T-helper 17 cell (primary cell): ENCODE results near the gene PTPDC1. TPM values are rescaled to one million over a fixed set of nuclear protein-coding genes. Genes with fewer than 3 reads are reported as not detected.

ENCODE experiments used
- ATAC-seq: fragments of 150-1000 bp; cut with Tn5 transposase; 2 replicates; pipeline ENCODE4 v1.10.0; 2021; ENCODE audit warnings: mild to moderate bottlenecking, moderate library complexity
- DNase-seq, 3 donors: peaks; one replicate each; pipeline versions ENCODE4 v3.0.0 to v3.0.0-alpha.2; 2020 to 2021
- H3K9me3 ChIP-seq: one replicate; pipeline ENCODE4 v1.7.0; 2013; ENCODE audit warnings: low read length, mild to moderate bottlenecking; ENCODE audit not compliant: control insufficient read depth, poor library complexity, severe bottlenecking
- H3K27ac Mint-ChIP-seq: one replicate; pipeline ENCODE4 v1.8.0; 2022; ENCODE audit warnings: mild to moderate bottlenecking, moderate library complexity, mixed read lengths
- H3K27me3 Mint-ChIP-seq: one replicate; pipeline ENCODE4 v1.8.0; 2022; ENCODE audit warnings: mixed read lengths
- H3K36me3 Mint-ChIP-seq: one replicate; pipeline ENCODE4 v1.8.0; 2022; ENCODE audit warnings: low read depth, mixed read lengths
- H3K4me1 Mint-ChIP-seq: one replicate; pipeline ENCODE4 v1.8.0; 2022; ENCODE audit warnings: mild to moderate bottlenecking, mixed read lengths
- H3K4me3 Mint-ChIP-seq: one replicate; pipeline ENCODE4 v1.8.0; 2022; ENCODE audit warnings: mild to moderate bottlenecking, moderate library complexity, mixed read lengths
- total RNA-seq, 4 donors: library from RNA in 2 of 4; stranded (reverse) in 2 of 4; gene quantifications; one replicate each; pipeline ENCODE4 v1.2.3 and lab custom pipeline; 2022 to 2026

Gene PTPDC1
- total RNA-seq, 2 donors from 2014 or later: 2.4 to 2.8 TPM

- Mint-ChIP-seq H3K27ac (no peak overlapping the region), H3K4me3 (no peak overlapping the region), H3K36me3 (no peaks in the 10 kb centered on the region), H3K4me1 (no peaks in the 10 kb centered on the region), H3K27me3 (peaks cover 6% of the 10 kb centered on the region)
- DNase-seq (no peak), ATAC-seq (no peak)
- no peaks in the 10 kb centered on the region for H3K9me3 ChIP-seq
Measured at GRCh38 chr9:94140418-94140780, 56.1 kb downstream of the PTPDC1 start.

DNA sequence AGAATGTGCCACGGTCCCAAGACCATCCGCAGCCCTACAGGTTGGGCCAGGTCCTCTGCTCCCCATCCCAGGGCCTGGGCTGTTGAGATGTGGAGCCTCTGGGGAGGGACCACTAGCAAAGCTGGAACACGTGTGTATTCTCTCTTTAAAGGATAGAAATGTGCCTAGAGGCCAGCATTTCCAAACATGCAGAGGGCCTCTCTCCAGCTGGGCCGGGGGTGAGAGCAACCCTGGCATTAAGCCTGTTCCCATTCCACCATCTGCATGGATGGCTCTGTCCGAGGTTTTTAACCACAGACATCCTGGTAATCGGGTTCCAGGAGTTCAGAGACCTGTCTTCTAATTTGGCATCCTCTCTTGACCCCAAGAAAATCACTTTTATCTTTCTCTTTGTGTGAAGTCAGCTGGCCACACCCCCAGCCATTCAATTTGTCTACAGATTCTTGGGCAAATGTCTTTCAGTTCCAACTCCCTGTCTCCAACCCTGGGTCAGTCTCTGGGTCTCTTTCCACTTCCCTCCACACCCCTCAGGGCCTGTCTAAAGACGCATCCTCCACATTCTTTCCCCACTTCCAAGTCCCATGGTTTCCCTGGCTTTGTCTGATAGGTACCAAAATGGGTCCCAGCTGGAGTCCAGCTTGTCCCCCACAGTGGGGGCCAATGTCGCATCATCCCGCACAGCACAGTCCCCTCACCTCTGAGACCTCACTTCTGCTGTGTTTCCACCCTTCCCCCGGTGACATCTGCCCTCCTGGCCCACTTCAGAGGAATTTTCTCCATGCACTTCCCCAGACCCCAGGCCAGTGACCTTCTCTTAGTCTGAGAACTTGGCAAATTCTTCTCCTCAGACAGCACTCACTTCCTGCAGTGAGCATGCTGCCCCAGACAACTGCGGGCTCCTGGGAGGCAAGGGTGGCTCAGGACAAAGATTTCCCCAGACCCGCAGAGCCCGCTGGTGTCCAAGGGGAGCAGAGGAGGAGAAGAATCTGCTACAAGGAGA, 56.8 kb downstream of the PTPDC1 start:
- Mint-ChIP-seq H3K27ac (no peak overlapping the region), H3K36me3 (no peaks in the 10 kb centered on the region), H3K4me1 (no peaks in the 10 kb centered on the region), H3K4me3 (no peak overlapping the region), H3K27me3 (peaks cover 6% of the 10 kb centered on the region)
- no peak for ATAC-seq
- no peak for DNase-seq
- no peaks in the 10 kb centered on the region for H3K9me3 ChIP-seq

- Mint-ChIP-seq H3K36me3 (no peaks in the 10 kb centered on the region), H3K4me3 (no peak overlapping the region), H3K27me3 (peaks cover 6% of the 10 kb centered on the region), H3K27ac (no peak overlapping the region), H3K4me1 (no peaks in the 10 kb centered on the region)
- DNase-seq (no peak), ATAC-seq (no peak)
- no peaks in the 10 kb centered on the region for H3K9me3 ChIP-seq
Measured at GRCh38 chr9:94142353-94142752, 58.1 kb downstream of the PTPDC1 start.

DNA sequence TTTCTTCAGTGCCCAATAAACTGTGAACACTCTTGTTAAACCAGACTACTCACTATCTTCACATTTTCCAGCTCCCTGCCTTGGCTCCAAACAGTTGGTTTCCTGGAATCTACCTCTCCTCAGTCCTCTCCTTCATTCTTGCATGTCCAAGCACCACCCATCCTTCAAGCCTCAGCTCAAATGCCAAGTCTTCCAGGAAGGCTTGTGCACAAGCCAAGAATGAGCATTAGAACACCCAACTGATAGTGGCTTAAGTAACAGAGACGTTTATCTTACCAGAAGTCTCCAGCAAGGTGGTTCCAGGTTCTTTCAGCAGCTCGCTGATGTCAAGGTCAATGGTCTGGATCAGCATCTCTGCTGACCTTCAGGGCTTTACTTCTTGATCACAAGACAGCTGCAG, 60.1 kb downstream of the PTPDC1 start:
- peaks cover 2% of the 10 kb centered on the region for H3K4me1 Mint-ChIP-seq
- no peak overlapping the region for H3K27ac Mint-ChIP-seq
- H3K36me3 Mint-ChIP-seq: no peaks in the 10 kb centered on the region
- no peaks in the 10 kb centered on the region for H3K9me3 ChIP-seq
- ATAC-seq (no peak), DNase-seq (no peak)
- H3K27me3 Mint-ChIP-seq: peaks cover 6% of the 10 kb centered on the region
- no peak overlapping the region for H3K4me3 Mint-ChIP-seq

- no peak overlapping the region for H3K27ac Mint-ChIP-seq
- no peaks in the 10 kb centered on the region for H3K36me3 Mint-ChIP-seq
- H3K4me1 Mint-ChIP-seq: peaks cover 2% of the 10 kb centered on the region
- no peak for ATAC-seq
- no peaks in the 10 kb centered on the region for H3K9me3 ChIP-seq
- peaks cover 6% of the 10 kb centered on the region for H3K27me3 Mint-ChIP-seq
- DNase-seq: no peak
- no peak overlapping the region for H3K4me3 Mint-ChIP-seq
Measured at GRCh38 chr9:94145640-94146039, 61.4 kb downstream of the PTPDC1 start.

DNA sequence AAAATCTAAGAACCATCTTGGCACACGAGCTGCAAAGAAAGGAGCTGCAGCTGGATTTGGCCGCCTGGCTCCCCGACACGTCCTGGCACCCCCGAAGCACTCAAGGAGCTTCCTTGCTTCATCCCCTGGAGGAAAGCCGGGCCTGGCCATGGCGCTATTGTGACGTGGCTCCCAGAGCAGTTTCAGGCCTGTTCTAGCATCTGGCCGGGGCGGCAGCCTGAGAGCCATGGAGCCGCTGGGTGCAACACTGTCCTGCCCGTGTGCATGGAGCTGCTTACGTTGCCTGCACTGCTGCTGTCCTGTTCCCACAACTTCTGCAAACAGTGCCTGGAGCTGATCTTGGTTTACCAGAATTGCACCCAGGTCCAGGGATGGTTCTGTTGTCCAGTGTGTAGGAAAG, 63.5 kb downstream of the PTPDC1 start:
- no peak for ATAC-seq
- H3K36me3 Mint-ChIP-seq: no peaks in the 10 kb centered on the region
- no peak for DNase-seq
- no peak overlapping the region for H3K4me3 Mint-ChIP-seq
- no peaks in the 10 kb centered on the region for H3K9me3 ChIP-seq
- H3K27ac Mint-ChIP-seq: no peak overlapping the region
- H3K27me3 Mint-ChIP-seq: peaks cover 6% of the 10 kb centered on the region
- H3K4me1 Mint-ChIP-seq: peaks cover 2% of the 10 kb centered on the region

DNA sequence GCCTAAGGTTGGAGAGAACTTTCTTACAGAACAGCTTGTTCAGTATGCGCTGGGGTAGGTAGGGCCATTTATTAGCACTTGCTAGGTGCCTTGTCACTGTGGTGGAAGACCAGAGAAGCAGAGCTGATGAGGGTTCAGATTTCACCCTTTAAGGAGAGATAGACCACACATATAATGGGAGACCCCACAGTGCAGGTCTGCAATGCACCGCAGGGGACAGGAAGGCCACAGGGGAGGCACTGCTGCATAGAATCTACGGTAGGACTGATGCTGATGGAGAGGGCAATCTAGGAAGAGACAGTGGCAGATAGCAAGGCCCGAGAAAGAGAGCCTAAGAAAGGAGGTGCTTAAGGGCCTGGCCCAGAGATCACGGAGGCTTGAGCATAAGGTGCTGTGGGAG, 64.2 kb downstream of the PTPDC1 start:
- Mint-ChIP-seq H3K27me3 (peaks cover 6% of the 10 kb centered on the region), H3K4me3 (no peak overlapping the region), H3K4me1 (peaks cover 2% of the 10 kb centered on the region), H3K36me3 (no peaks in the 10 kb centered on the region), H3K27ac (no peak overlapping the region)
- DNase-seq: no peak
- no peak for ATAC-seq
- no peaks in the 10 kb centered on the region for H3K9me3 ChIP-seq

DNA sequence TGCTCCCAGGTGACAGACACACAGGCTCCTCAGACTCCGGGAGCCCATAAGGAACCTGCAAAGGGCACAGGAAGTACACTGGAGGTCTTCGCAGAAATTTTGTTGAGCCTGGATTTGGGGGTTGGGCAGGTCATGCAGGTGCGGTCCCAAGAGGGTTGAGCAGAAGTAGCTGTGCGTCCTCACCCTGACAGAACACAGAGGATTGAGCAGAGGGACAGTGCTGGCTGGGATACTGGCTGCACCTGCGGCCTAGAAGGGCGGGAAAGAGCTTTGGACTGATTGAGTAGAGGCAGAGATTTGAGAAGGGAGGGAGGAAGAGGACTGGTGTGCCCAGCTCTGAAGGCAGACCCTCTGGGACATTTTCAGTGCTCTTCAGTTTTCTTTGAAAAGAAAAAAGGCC, 65.4 kb downstream of the PTPDC1 start:
- H3K27me3 Mint-ChIP-seq: no peaks in the 10 kb centered on the region
- no peaks in the 10 kb centered on the region for H3K36me3 Mint-ChIP-seq
- H3K27ac Mint-ChIP-seq: no peak overlapping the region
- DNase-seq (no peak), ATAC-seq (no peak)
- peaks cover 2% of the 10 kb centered on the region for H3K4me1 Mint-ChIP-seq
- no peaks in the 10 kb centered on the region for H3K9me3 ChIP-seq
- no peak overlapping the region for H3K4me3 Mint-ChIP-seq

DNA sequence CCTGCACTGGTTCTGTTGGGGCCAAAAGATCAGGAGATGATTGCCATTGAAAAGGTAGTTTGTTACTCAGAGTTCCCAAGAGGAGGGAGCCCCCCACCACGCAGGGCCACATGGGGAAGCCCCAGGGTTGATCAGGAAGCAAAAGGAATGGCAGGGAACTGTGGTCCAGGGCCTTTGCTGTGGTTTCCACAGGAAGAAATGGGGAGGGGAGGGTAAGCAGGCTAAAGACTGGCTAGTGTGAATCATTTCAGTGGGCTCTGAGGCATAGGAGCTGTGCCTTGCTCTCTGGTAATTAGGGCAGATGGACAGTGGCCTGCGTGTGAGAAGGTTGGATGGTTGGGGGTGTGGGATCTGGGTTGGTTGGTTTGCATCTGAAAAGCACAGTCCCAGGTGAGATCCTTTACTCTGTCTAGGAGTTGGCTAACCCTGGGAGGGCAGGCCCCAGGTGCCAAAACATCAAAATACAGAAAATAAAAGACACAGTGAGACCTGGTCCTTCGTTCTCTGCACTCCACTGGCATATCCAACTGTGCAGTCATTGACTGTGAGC, 66.1 kb downstream of the PTPDC1 start:
- Mint-ChIP-seq H3K27ac (no peak overlapping the region), H3K4me1 (peaks cover 2% of the 10 kb centered on the region), H3K27me3 (no peaks in the 10 kb centered on the region), H3K4me3 (no peak overlapping the region), H3K36me3 (no peaks in the 10 kb centered on the region)
- ATAC-seq (no peak), DNase-seq (no peak)
- no peaks in the 10 kb centered on the region for H3K9me3 ChIP-seq

- ATAC-seq (no peak), DNase-seq (no peak)
- no peaks in the 10 kb centered on the region for H3K27me3 Mint-ChIP-seq
- no peak overlapping the region for H3K27ac Mint-ChIP-seq
- H3K36me3 Mint-ChIP-seq: no peaks in the 10 kb centered on the region
- peaks cover 2% of the 10 kb centered on the region for H3K4me1 Mint-ChIP-seq
- no peaks in the 10 kb centered on the region for H3K9me3 ChIP-seq
- no peak overlapping the region for H3K4me3 Mint-ChIP-seq
Measured at GRCh38 chr9:94150890-94151650, 66.8 kb downstream of the PTPDC1 start.

- no peak for DNase-seq
- Mint-ChIP-seq H3K36me3 (no peaks in the 10 kb centered on the region), H3K27ac (no peak overlapping the region), H3K27me3 (no peaks in the 10 kb centered on the region), H3K4me1 (peaks cover 4% of the 10 kb centered on the region), H3K4me3 (no peak overlapping the region)
- peak; percentile 49 for ATAC-seq
- no peaks in the 10 kb centered on the region for H3K9me3 ChIP-seq
Measured at GRCh38 chr9:94153905-94154304, 69.6 kb downstream of the PTPDC1 start.

DNA sequence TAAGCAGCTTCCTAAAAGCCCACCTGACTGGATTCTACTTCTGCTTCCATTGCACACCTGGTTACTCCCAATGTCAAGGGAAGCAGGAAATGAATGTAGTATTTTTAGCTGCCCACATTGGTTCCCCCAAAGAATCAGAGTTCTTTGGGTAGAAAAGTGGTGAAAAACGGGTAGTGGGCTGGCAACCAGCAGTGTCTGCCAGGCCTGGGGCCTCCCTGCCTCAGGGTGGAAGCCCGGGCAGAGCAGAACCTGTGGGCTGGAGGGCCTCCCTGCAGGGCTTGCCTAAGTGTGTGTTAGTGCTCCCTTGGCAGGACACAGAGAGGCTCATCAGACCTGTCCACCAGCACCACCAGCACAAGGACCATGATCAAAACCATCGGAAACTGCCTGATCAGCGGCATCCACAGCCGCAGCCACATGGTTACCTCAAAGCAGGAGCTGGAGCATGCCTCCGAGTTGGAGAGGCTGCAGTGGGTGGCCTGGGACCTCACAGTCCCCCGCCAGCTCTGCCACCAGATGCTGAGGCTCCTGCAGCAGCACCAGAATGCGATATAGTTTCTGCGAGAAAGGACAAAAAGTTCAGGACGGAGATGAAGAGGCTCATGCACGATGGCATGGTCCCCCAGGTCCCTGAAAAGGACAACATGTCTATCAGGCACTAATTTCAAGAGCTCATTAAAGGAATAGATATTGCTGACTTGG, 72.2 kb downstream of the PTPDC1 start:
- ATAC-seq: no peak
- Mint-ChIP-seq H3K36me3 (no peaks in the 10 kb centered on the region), H3K4me3 (no peak overlapping the region), H3K4me1 (peaks cover 4% of the 10 kb centered on the region), H3K27me3 (peaks cover 6% of the 10 kb centered on the region), H3K27ac (no peak overlapping the region)
- H3K9me3 ChIP-seq: no peaks in the 10 kb centered on the region
- no peak for DNase-seq
